DOHH2 (cell line): ENCODE data around the gene COL26A1.

Source experiments
- H3F3A ChIP-seq: fragments of 200-600 bp; sonication (generic), shearing (Covaris generic); 2 replicates; pipeline ENCODE4 v1.6.0; 2016; ENCODE audit warnings: antibody characterized with exemption, mild to moderate bottlenecking; ENCODE audit not compliant: control insufficient read depth, insufficient read depth
- H3K27ac ChIP-seq: fragments of 200-600 bp; sonication (generic); 2 replicates; pipeline ENCODE4 v1.5.1; 2014; ENCODE audit warnings: low read depth, mild to moderate bottlenecking, low read length, moderate library complexity
- H3K27me3 ChIP-seq: fragments of 200-600 bp; sonication (generic); 2 replicates; pipeline ENCODE4 v1.6.1; 2014; ENCODE audit warnings: mild to moderate bottlenecking, low read length, mixed read lengths; ENCODE audit not compliant: control insufficient read depth
- H3K36me3 ChIP-seq: fragments of 200-600 bp; sonication (generic); 2 replicates; pipeline ENCODE4 v1.6.1; 2014; ENCODE audit warnings: mild to moderate bottlenecking, low read length, moderate library complexity, mixed read lengths; ENCODE audit not compliant: control insufficient read depth
- H3K4me1 ChIP-seq: fragments of 200-600 bp; sonication (generic); 2 replicates; pipeline ENCODE4 v1.6.1; 2014; ENCODE audit warnings: mild to moderate bottlenecking, low read length, mixed read lengths; ENCODE audit not compliant: control insufficient read depth
- H3K4me2 ChIP-seq: fragments of 200-600 bp; sonication (generic); 2 replicates; pipeline ENCODE4 v1.6.0; 2014; ENCODE audit warnings: mild to moderate bottlenecking, low read length, moderate library complexity
- H3K4me3 ChIP-seq: fragments of 200-600 bp; sonication (generic); 2 replicates; pipeline ENCODE4 v1.5.1; 2014; ENCODE audit warnings: mild to moderate bottlenecking, low read length, mixed read lengths
- H3K79me2 ChIP-seq: fragments of 200-600 bp; sonication (generic); 2 replicates; pipeline ENCODE4 v1.6.1; 2014; ENCODE audit warnings: mild to moderate bottlenecking, low read length, mixed read lengths; ENCODE audit not compliant: control insufficient read depth
- H3K9me2 ChIP-seq: fragments of 200-600 bp; sonication (generic); replicated peaks from 2 replicates; pipeline ENCODE4 v1.6.1; 2014; ENCODE audit warnings: mild to moderate bottlenecking, low read length, mixed read lengths; ENCODE audit not compliant: control insufficient read depth
- H3K9me3 ChIP-seq: fragments of 200-600 bp; sonication (generic); 2 replicates; pipeline ENCODE4 v1.6.1; 2014; ENCODE audit warnings: antibody characterized with exemption, low read length, mixed read lengths; ENCODE audit not compliant: control insufficient read depth, insufficient read depth
- H4K20me1 ChIP-seq: fragments of 200-600 bp; sonication (generic); 2 replicates; pipeline ENCODE4 v1.6.0; 2014; ENCODE audit warnings: low read depth, mild to moderate bottlenecking, antibody characterized with exemption, low read length, moderate library complexity; ENCODE audit not compliant: control insufficient read depth, insufficient read depth
- CTCF ChIP-seq: fragments of 200-600 bp; sonication (generic); IDR thresholded peaks from one replicate; pipeline ENCODE4 v1.5.1; 2014; ENCODE audit warnings: antibody characterized with exemption, mild to moderate bottlenecking, low read depth, low read length; ENCODE audit not compliant: poor library complexity, severe bottlenecking
- EZH2phosphoT487 ChIP-seq: fragments of 200-600 bp; sonication (generic); IDR thresholded peaks from 2 replicates; pipeline ENCODE4 v1.6.1; 2017; ENCODE audit warnings: borderline replicate concordance, mild to moderate bottlenecking, antibody characterized with exemption, low read length, moderate library complexity, mixed read lengths

The COL26A1 gene

GRCh38 chr7:101596898-101597297 is 234.2 kb downstream of the COL26A1 start:
- Histone ChIP-seq H3K4me2 (no peak overlapping the region), H4K20me1 (no peaks in the 10 kb centered on the region), H3K27ac (no peak overlapping the region), H3K9me2 (no peaks in the 10 kb centered on the region), H3K79me2 (no peaks in the 10 kb centered on the region), H3K4me1 (no peaks in the 10 kb centered on the region), H3K27me3 (peaks cover 15% of the 10 kb centered on the region; the same call in 1 of the 2 replicates), H3K4me3 (no peak overlapping the region), H3F3A (no peaks in the 10 kb centered on the region), H3K9me3 (no peaks in the 10 kb centered on the region), H3K36me3 (no peaks in the 10 kb centered on the region)
- TF ChIP-seq EZH2phosphoT487 (no peak), CTCF (no peak)

GRCh38 chr7:101597941-101598340 is 235.3 kb downstream of the COL26A1 start:
- Histone ChIP-seq H3K9me3 (no peaks in the 10 kb centered on the region), H3F3A (no peaks in the 10 kb centered on the region), H3K9me2 (no peaks in the 10 kb centered on the region), H4K20me1 (no peaks in the 10 kb centered on the region), H3K4me1 (no peaks in the 10 kb centered on the region), H3K36me3 (no peaks in the 10 kb centered on the region), H3K27ac (no peak overlapping the region), H3K27me3 (peaks cover 18% of the 10 kb centered on the region; the same call in 1 of the 2 replicates), H3K4me3 (no peak overlapping the region), H3K79me2 (no peaks in the 10 kb centered on the region), H3K4me2 (no peak overlapping the region)
- TF ChIP-seq EZH2phosphoT487 (no peak), CTCF (no peak)

GRCh38 chr7:101598422-101598985 is 235.8 kb downstream of the COL26A1 start:
- H3K9me2 ChIP-seq = no peaks in the 10 kb centered on the region
- H3K4me3 ChIP-seq = no peak overlapping the region
- no peaks in the 10 kb centered on the region for H3K4me1 ChIP-seq
- no peaks in the 10 kb centered on the region for H4K20me1 ChIP-seq
- H3K27ac ChIP-seq = no peak overlapping the region
- H3K79me2 ChIP-seq = no peaks in the 10 kb centered on the region
- peaks cover 18% of the 10 kb centered on the region; the same call in 1 of the 2 replicates for H3K27me3 ChIP-seq
- H3F3A ChIP-seq = no peaks in the 10 kb centered on the region
- H3K4me2 ChIP-seq = no peak overlapping the region
- TF ChIP-seq CTCF (no peak), EZH2phosphoT487 (no peak)
- H3K36me3 ChIP-seq = no peaks in the 10 kb centered on the region
- no peaks in the 10 kb centered on the region for H3K9me3 ChIP-seq
